HL-60 (cell line): ENCODE results near the gene NDUFA6.

Experiments used
- DNase-seq, 2 experiments: peaks; one replicate each; pipeline ENCODE4 v3.0.0-alpha.2; 2010 to 2020; ENCODE audit warnings: low read depth in 1 of 2, low spot score in 1 of 2
- H3K27ac ChIP-seq: fragments of 250-450 bp; sonication (Bioruptor Pico); replicated peaks from 2 replicates; pipeline ENCODE4 v1.5.1; 2020; ENCODE audit warnings: mild to moderate bottlenecking, moderate library complexity
- H3K27me3 ChIP-seq: fragments of 250-450 bp; sonication (Bioruptor Pico); 2 replicates; pipeline ENCODE4 v1.5.1; 2021; ENCODE audit warnings: mild to moderate bottlenecking, moderate library complexity; ENCODE audit not compliant: insufficient read depth, poor library complexity, severe bottlenecking
- H3K4me3 ChIP-seq: replicated peaks from 2 replicates; pipeline ENCODE4 v1.5.1; 2011; ENCODE audit warnings: mild to moderate bottlenecking, control low read depth, low read length; ENCODE audit not compliant: insufficient read depth
- CTCF ChIP-seq: IDR thresholded peaks from one replicate; pipeline ENCODE4 v1.5.1; 2011; ENCODE audit warnings: low read length, control low read depth, inconsistent platforms; ENCODE audit not compliant: insufficient read depth
- GABPA ChIP-seq: IDR thresholded peaks from 2 replicates; pipeline ENCODE4 v1.6.1; 2012; ENCODE audit warnings: low read depth
- POLR2AphosphoS5 ChIP-seq: IDR thresholded peaks from 2 replicates; pipeline ENCODE4 v1.6.1; 2012; ENCODE audit warnings: low read depth
- REST ChIP-seq: IDR thresholded peaks from 2 replicates; pipeline ENCODE4 v1.6.1; 2012; ENCODE audit warnings: low read depth; ENCODE audit not compliant: insufficient replicate concordance
- SPI1 ChIP-seq: IDR thresholded peaks from 2 replicates; pipeline ENCODE4 v1.6.1; 2012; ENCODE audit warnings: low read depth, mild to moderate bottlenecking, borderline replicate concordance

The NDUFA6 gene

DNA sequence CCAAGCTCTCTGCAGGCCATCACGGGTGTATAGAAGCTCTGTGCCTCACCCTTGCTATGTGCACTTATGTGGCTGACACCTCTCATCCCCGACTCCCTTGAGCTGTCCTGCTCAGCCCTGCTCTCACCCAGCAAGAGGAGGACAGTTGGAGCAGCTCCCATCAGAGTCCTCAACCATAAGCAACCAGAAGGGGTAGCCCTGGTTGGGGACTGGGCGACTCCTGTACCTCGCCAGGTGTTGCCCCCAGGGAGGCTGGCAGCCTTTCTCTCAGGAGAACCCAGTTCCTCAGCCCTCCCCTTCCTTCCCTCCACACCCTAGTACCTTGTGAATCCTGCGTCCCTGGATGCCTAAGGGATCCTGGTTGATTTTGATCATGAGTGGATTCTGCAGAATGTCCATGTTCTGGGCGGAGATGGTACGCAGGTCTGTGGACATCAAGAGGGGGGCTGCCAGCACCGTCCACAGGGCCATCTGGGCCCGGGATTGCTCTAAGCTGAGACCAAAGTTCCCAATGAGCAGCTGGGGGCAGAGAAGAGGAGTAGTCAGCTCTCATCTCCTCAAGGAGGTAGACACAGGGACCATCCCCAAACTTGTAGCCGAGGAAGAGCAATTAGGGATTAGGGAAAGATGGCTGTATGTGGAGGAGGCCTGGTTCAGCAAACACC, 27.9 kb downstream of the NDUFA6 start:
- no peaks in the 10 kb centered on the region for H3K27me3 ChIP-seq
- H3K4me3 ChIP-seq = no peak overlapping the region
- no peak for DNase-seq
- H3K27ac ChIP-seq = no peak overlapping the region
- TF ChIP-seq CTCF = no peak
- TF ChIP-seq SPI1 = no peak
- no peak for TF ChIP-seq REST
- TF ChIP-seq POLR2AphosphoS5 = no peak
- TF ChIP-seq GABPA = no peak

GRCh38 chr22:42061041-42061440, 29.5 kb downstream of the NDUFA6 start:
- Histone ChIP-seq H3K27me3 (no peaks in the 10 kb centered on the region), H3K27ac (no peak overlapping the region), H3K4me3 (no peak overlapping the region)
- DNase-seq = no peak
- TF ChIP-seq GABPA (no peak), REST (no peak), POLR2AphosphoS5 (no peak), CTCF (no peak), SPI1 (no peak)

- Histone ChIP-seq H3K27ac (no peak overlapping the region), H3K27me3 (no peaks in the 10 kb centered on the region), H3K4me3 (no peak overlapping the region)
- TF ChIP-seq POLR2AphosphoS5 = no peak
- no peak for TF ChIP-seq SPI1
- no peak for TF ChIP-seq REST
- TF ChIP-seq CTCF = no peak
- TF ChIP-seq GABPA = no peak
- no peak for DNase-seq
Observed at GRCh38 chr22:42060489-42060888, 30.1 kb downstream of the NDUFA6 start.
